Activated CD4-positive, alpha-beta memory T cell treated with anti-CD3 and anti-CD28 coated beads, Interleukin-2, amount 10 ng/mL, durations not matched to agents 7 days and 5 days (primary cell): Measurements from ENCODE around the gene PROM2. TPM values are rescaled to one million over a fixed set of nuclear protein-coding genes. Genes with fewer than 3 reads are reported as not detected.

Experiments used
- CTCF ChIA-PET: fragments of 350-600 bp; sonication (Branson Sonifier 250); formaldehyde crosslinking; loops from one replicate; lab custom pipeline; 2021; ENCODE audit warnings: antibody characterized with exemption, inconsistent platforms; lab: Charles Lee
- POLR2A ChIA-PET: fragments of 350-600 bp; sonication (Branson Sonifier 250); formaldehyde crosslinking; loops from one replicate; lab custom pipeline; 2021; ENCODE audit warnings: antibody characterized with exemption; lab: Charles Lee
- DNase-seq: peaks from one replicate; pipeline ENCODE4 v3.0.0-alpha.2; 2020
- H3K27ac Mint-ChIP-seq: one replicate; pipeline ENCODE4 v1.8.0; 2021; ENCODE audit warnings: mild to moderate bottlenecking, mixed read lengths
- H3K27me3 Mint-ChIP-seq: one replicate; pipeline ENCODE4 v1.8.0; 2021; ENCODE audit warnings: mixed read lengths
- H3K36me3 Mint-ChIP-seq: one replicate; pipeline ENCODE4 v1.8.0; 2021; ENCODE audit warnings: low read depth, mixed read lengths
- H3K4me1 Mint-ChIP-seq: one replicate; pipeline ENCODE4 v1.8.0; 2021; ENCODE audit warnings: mixed read lengths
- H3K4me3 Mint-ChIP-seq: one replicate; pipeline ENCODE4 v1.8.0; 2021; ENCODE audit warnings: mild to moderate bottlenecking, mixed read lengths
- H3K9me3 Mint-ChIP-seq: one replicate; pipeline ENCODE4 v1.8.0; 2021; ENCODE audit warnings: mixed read lengths
- total RNA-seq, 2 experiments: library from RNA; stranded (reverse); gene quantifications; one replicate each; pipeline ENCODE4 v1.2.3, GENCODE V29; 2021

PROM2 gene
- total RNA-seq, 2 experiments from 2014 or later: 0.15 to 0.18 TPM

- Mint-ChIP-seq H3K9me3 (no peaks in the 10 kb centered on the region), H3K27ac (no peak overlapping the region), H3K36me3 (no peaks in the 10 kb centered on the region), H3K4me1 (no peaks in the 10 kb centered on the region), H3K27me3 (no peaks in the 10 kb centered on the region), H3K4me3 (no peak overlapping the region)
- ChIA-PET POLR2A (no interaction called here), CTCF (no interaction called here)
- no peak for DNase-seq
Observed at GRCh38 chr2:95271381-95271971, 2.8 kb upstream of the PROM2 start.

GRCh38 chr2:95272299-95272751 is 1.9 kb upstream of the PROM2 start:
- no peak for DNase-seq

GRCh38 chr2:95272781-95273180 is 1.5 kb upstream of the PROM2 start:
- Mint-ChIP-seq H3K9me3 (no peaks in the 10 kb centered on the region), H3K4me1 (no peaks in the 10 kb centered on the region), H3K27me3 (no peaks in the 10 kb centered on the region), H3K36me3 (no peaks in the 10 kb centered on the region), H3K4me3 (no peak overlapping the region), H3K27ac (no peak overlapping the region)
- no peak for DNase-seq
- CTCF ChIA-PET: no interaction called here
- POLR2A ChIA-PET: no interaction called here

More at GRCh38 chr2:95272299-95272751, 1.9 kb upstream of the PROM2 start:
- ChIA-PET POLR2A (no interaction called here), CTCF (no interaction called here)
- H3K4me1 Mint-ChIP-seq: no peaks in the 10 kb centered on the region
- H3K27me3 Mint-ChIP-seq: no peaks in the 10 kb centered on the region
- H3K36me3 Mint-ChIP-seq: no peaks in the 10 kb centered on the region
- H3K9me3 Mint-ChIP-seq: no peaks in the 10 kb centered on the region
- H3K27ac Mint-ChIP-seq: no peak overlapping the region
- H3K4me3 Mint-ChIP-seq: no peak overlapping the region

GRCh38 chr2:95273566-95274290 is 521 bp upstream of the PROM2 start:
- H3K4me1 Mint-ChIP-seq: no peaks in the 10 kb centered on the region
- no peak overlapping the region for H3K4me3 Mint-ChIP-seq
- DNase-seq: no peak
- POLR2A ChIA-PET: no interaction called here
- no peaks in the 10 kb centered on the region for H3K27me3 Mint-ChIP-seq
- CTCF ChIA-PET: no interaction called here
- no peak overlapping the region for H3K27ac Mint-ChIP-seq
- no peaks in the 10 kb centered on the region for H3K9me3 Mint-ChIP-seq
- H3K36me3 Mint-ChIP-seq: no peaks in the 10 kb centered on the region

- POLR2A ChIA-PET: no interaction called here
Observed at GRCh38 chr2:95275151-95275515, 884 bp downstream of the PROM2 start.

GRCh38 chr2:95275601-95276243 is 1.5 kb downstream of the PROM2 start:
- no peak for DNase-seq
- ChIA-PET POLR2A (no interaction called here), CTCF (no interaction called here)
- Mint-ChIP-seq H3K4me3 (no peak overlapping the region), H3K9me3 (no peaks in the 10 kb centered on the region), H3K36me3 (no peaks in the 10 kb centered on the region), H3K27me3 (no peaks in the 10 kb centered on the region), H3K4me1 (no peaks in the 10 kb centered on the region), H3K27ac (no peak overlapping the region)

More at GRCh38 chr2:95275151-95275515, 884 bp downstream of the PROM2 start:
- Mint-ChIP-seq H3K4me3 (no peak overlapping the region), H3K9me3 (no peaks in the 10 kb centered on the region), H3K27me3 (no peaks in the 10 kb centered on the region), H3K36me3 (no peaks in the 10 kb centered on the region), H3K4me1 (no peaks in the 10 kb centered on the region), H3K27ac (no peak overlapping the region)
- DNase-seq: no peak
- CTCF ChIA-PET: no interaction called here

GRCh38 chr2:95276244-95276887 is 2.1 kb downstream of the PROM2 start:
- H3K4me1 Mint-ChIP-seq: no peaks in the 10 kb centered on the region
- no peaks in the 10 kb centered on the region for H3K36me3 Mint-ChIP-seq
- POLR2A ChIA-PET: no interaction called here
- no peak overlapping the region for H3K4me3 Mint-ChIP-seq
- CTCF ChIA-PET: no interaction called here
- no peak overlapping the region for H3K27ac Mint-ChIP-seq
- DNase-seq: no peak
- H3K27me3 Mint-ChIP-seq: no peaks in the 10 kb centered on the region
- H3K9me3 Mint-ChIP-seq: no peaks in the 10 kb centered on the region

- Mint-ChIP-seq H3K4me1 (no peaks in the 10 kb centered on the region), H3K4me3 (no peak overlapping the region), H3K9me3 (no peaks in the 10 kb centered on the region), H3K27me3 (no peaks in the 10 kb centered on the region), H3K36me3 (no peaks in the 10 kb centered on the region), H3K27ac (no peak overlapping the region)
- DNase-seq: no peak
- CTCF ChIA-PET: no interaction called here
- POLR2A ChIA-PET: no interaction called here
Observed at GRCh38 chr2:95276888-95277245, 2.6 kb downstream of the PROM2 start.

GRCh38 chr2:95277246-95277906 is 3.1 kb downstream of the PROM2 start:
- ChIA-PET POLR2A (no interaction called here), CTCF (no interaction called here)
- Mint-ChIP-seq H3K4me3 (no peak overlapping the region), H3K27me3 (no peaks in the 10 kb centered on the region), H3K36me3 (no peaks in the 10 kb centered on the region), H3K9me3 (no peaks in the 10 kb centered on the region), H3K4me1 (no peaks in the 10 kb centered on the region), H3K27ac (no peak overlapping the region)
- DNase-seq: no peak

GRCh38 chr2:95278051-95278471 is 3.8 kb downstream of the PROM2 start:
- no peak overlapping the region for H3K4me3 Mint-ChIP-seq

GRCh38 chr2:95278637-95279225 is 4.5 kb downstream of the PROM2 start:
- no peak for DNase-seq
- H3K9me3 Mint-ChIP-seq: no peaks in the 10 kb centered on the region
- no peak overlapping the region for H3K4me3 Mint-ChIP-seq
- CTCF ChIA-PET: no interaction called here
- POLR2A ChIA-PET: no interaction called here
- no peak overlapping the region for H3K27ac Mint-ChIP-seq
- no peaks in the 10 kb centered on the region for H3K4me1 Mint-ChIP-seq
- H3K36me3 Mint-ChIP-seq: no peaks in the 10 kb centered on the region
- no peaks in the 10 kb centered on the region for H3K27me3 Mint-ChIP-seq

More at GRCh38 chr2:95278051-95278471, 3.8 kb downstream of the PROM2 start:
- no peak overlapping the region for H3K27ac Mint-ChIP-seq
- no peaks in the 10 kb centered on the region for H3K9me3 Mint-ChIP-seq
- POLR2A ChIA-PET: no interaction called here
- CTCF ChIA-PET: no interaction called here
- H3K36me3 Mint-ChIP-seq: no peaks in the 10 kb centered on the region
- no peaks in the 10 kb centered on the region for H3K27me3 Mint-ChIP-seq
- DNase-seq: no peak
- H3K4me1 Mint-ChIP-seq: no peaks in the 10 kb centered on the region

GRCh38 chr2:95279435-95280035 is 5.3 kb downstream of the PROM2 start:
- CTCF ChIA-PET: no interaction called here
- DNase-seq: no peak
- no peaks in the 10 kb centered on the region for H3K27me3 Mint-ChIP-seq
- H3K36me3 Mint-ChIP-seq: no peaks in the 10 kb centered on the region
- no peaks in the 10 kb centered on the region for H3K9me3 Mint-ChIP-seq
- H3K4me1 Mint-ChIP-seq: no peaks in the 10 kb centered on the region
- POLR2A ChIA-PET: no interaction called here
- no peak overlapping the region for H3K4me3 Mint-ChIP-seq
- no peak overlapping the region for H3K27ac Mint-ChIP-seq
